AG04450 (cell line): Measurements from ENCODE around the gene GLTPD2. TPM values are rescaled to one million over a fixed set of nuclear protein-coding genes. Genes with fewer than 3 reads are reported as not detected.

Experiments
- CTCF ChIA-PET: fragments of 300-600, 350-600 bp; formaldehyde crosslinking; extraction: SDS; loops from one replicate; lab custom pipeline; 2022; ENCODE audit warnings: antibody characterized with exemption, inconsistent platforms; lab: Charles Lee
- POLR2A ChIA-PET: fragments of 350-600 bp; formaldehyde crosslinking; extraction: SDS; loops from one replicate; lab custom pipeline; 2021; ENCODE audit warnings: antibody characterized with exemption, inconsistent platforms; lab: Yijun Ruan, JAX
- DNase-seq: peaks from one replicate; pipeline ENCODE4 v3.0.0-alpha.2; 2011; ENCODE audit warnings: low read depth, low spot score
- H3K27ac ChIP-seq: one replicate; pipeline ENCODE4 v1.5.1; 2012; ENCODE audit warnings: low read depth, low read length, control low read depth
- H3K27me3 ChIP-seq: one replicate; pipeline ENCODE4 v1.6.0; 2012; ENCODE audit warnings: low read length; ENCODE audit not compliant: control insufficient read depth, insufficient read depth
- H3K4me3 ChIP-seq: 2 replicates; pipeline ENCODE4 v1.5.1; 2011; ENCODE audit warnings: mild to moderate bottlenecking, low read depth, low read length, control low read depth
- H3K9me3 ChIP-seq: 2 replicates; pipeline ENCODE4 v1.5.1; 2012; ENCODE audit warnings: low read length; ENCODE audit not compliant: control insufficient read depth, insufficient read depth
- polyA plus RNA-seq: library from polyadenylated mRNA; depleted of rRNA; stranded (reverse); fragments of >200 nt; gene quantifications from 2 replicates; pipeline ENCODE4 v1.2.3, GENCODE V29; 2011; rRNA removed
- TF ChIP-seq, protein P1 (sequence below): IDR thresholded peaks from 2 replicates; pipeline ENCODE4 v1.5.1; 2011; ENCODE audit warnings: low read depth, low read length, control low read depth, inconsistent platforms

Gene GLTPD2
- polyA plus RNA-seq, 1 experiment = not detected

- TF ChIP-seq, protein P1, sequence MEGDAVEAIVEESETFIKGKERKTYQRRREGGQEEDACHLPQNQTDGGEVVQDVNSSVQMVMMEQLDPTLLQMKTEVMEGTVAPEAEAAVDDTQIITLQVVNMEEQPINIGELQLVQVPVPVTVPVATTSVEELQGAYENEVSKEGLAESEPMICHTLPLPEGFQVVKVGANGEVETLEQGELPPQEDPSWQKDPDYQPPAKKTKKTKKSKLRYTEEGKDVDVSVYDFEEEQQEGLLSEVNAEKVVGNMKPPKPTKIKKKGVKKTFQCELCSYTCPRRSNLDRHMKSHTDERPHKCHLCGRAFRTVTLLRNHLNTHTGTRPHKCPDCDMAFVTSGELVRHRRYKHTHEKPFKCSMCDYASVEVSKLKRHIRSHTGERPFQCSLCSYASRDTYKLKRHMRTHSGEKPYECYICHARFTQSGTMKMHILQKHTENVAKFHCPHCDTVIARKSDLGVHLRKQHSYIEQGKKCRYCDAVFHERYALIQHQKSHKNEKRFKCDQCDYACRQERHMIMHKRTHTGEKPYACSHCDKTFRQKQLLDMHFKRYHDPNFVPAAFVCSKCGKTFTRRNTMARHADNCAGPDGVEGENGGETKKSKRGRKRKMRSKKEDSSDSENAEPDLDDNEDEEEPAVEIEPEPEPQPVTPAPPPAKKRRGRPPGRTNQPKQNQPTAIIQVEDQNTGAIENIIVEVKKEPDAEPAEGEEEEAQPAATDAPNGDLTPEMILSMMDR = no peak
- DNase-seq = no peak
These were observed 48.9 kb downstream of the GLTPD2 start for GRCh38 chr17:4837471-4838308.

GRCh38 chr17:4838309-4838785 is 49.6 kb downstream of the GLTPD2 start:
- ChIA-PET CTCF (interaction anchor here (0.9 to 1.3 kb wide), 2 partner anchors 13 to 52 kb away, joined by 3 read pairs; partner anchors contain the start of gene VMO1), POLR2A (no interaction called here)
- Histone ChIP-seq H3K4me3 (no peak overlapping the region), H3K27me3 (no peaks in the 10 kb centered on the region), H3K27ac (no peak overlapping the region), H3K9me3 (no peaks in the 10 kb centered on the region)
- TF ChIP-seq, protein P1 = no peak
- no peak for DNase-seq

More at GRCh38 chr17:4837471-4838308, 48.9 kb downstream of the GLTPD2 start:
- POLR2A ChIA-PET = no interaction called here
- H3K27me3 ChIP-seq = no peaks in the 10 kb centered on the region
- CTCF ChIA-PET = interaction anchor here (0.9 to 1.3 kb wide), 2 partner anchors 14 to 51 kb away, joined by 3 read pairs; partner anchors contain the start of gene VMO1
- H3K4me3 ChIP-seq = no peak overlapping the region
- H3K27ac ChIP-seq = no peak overlapping the region
- H3K9me3 ChIP-seq = no peaks in the 10 kb centered on the region

DNA sequence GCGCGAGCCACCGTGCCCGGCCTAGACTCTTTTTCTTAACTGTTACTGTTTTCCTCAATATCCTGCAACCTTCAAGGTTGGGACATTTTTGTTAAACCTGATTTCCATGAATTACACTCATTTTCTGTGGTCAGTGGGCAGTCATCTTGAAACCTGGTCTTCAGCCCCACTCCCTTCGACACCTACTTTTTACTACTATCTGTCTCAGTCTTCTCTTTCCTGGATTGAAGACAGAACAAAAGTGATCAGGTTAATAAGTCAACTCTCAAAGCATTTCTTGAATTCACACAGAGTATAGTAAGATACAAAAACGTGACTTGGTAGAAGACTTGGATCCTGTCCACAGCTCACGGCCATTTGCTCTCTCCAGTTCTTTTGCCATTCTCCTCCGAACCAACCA is 50.5 kb downstream of the GLTPD2 start:
- TF ChIP-seq, protein P1 = no peak
- ChIA-PET POLR2A (no interaction called here), CTCF (no interaction called here)
- Histone ChIP-seq H3K27me3 (no peaks in the 10 kb centered on the region), H3K27ac (no peak overlapping the region), H3K4me3 (no peak overlapping the region), H3K9me3 (no peaks in the 10 kb centered on the region)
- no peak for DNase-seq

Other genes starting within 250 kb of the GLTPD2 start
- 12.5 and 14.7 TPM in 2 replicates for gene MYBBP1A, start 233.6 kb upstream of the GLTPD2 start, polyA plus RNA-seq
- gene GGT6, start 228.4 kb upstream of the GLTPD2 start, polyA plus RNA-seq = not detected in 2 replicates
- 0.04 TPM in 1 of 2 replicates, not detected in the other for gene SMTNL2, start 204.4 kb upstream of the GLTPD2 start, polyA plus RNA-seq
- not detected in 2 replicates for gene ALOX15, start 147.3 kb upstream of the GLTPD2 start, polyA plus RNA-seq
- 10.5 and 14.4 TPM in 2 replicates for gene PELP1, start 84.8 kb upstream of the GLTPD2 start, polyA plus RNA-seq
- 8.8 and 9.4 TPM in 2 replicates for gene ARRB2, start 78.3 kb upstream of the GLTPD2 start, polyA plus RNA-seq
- gene MED11, start 57.5 kb upstream of the GLTPD2 start, polyA plus RNA-seq = 21.0 and 23.2 TPM in 2 replicates
- gene ZMYND15, start 49.1 kb upstream of the GLTPD2 start, polyA plus RNA-seq = 0.14 and 0.17 TPM in 2 replicates
- 2.3 and 2.4 TPM in 2 replicates for gene CXCL16, start 49.0 kb upstream of the GLTPD2 start, polyA plus RNA-seq
- gene TM4SF5, start 17.1 kb upstream of the GLTPD2 start, polyA plus RNA-seq = not detected in 2 replicates
- 0.17 TPM in 1 of 2 replicates, not detected in the other for gene VMO1, start 2.6 kb upstream of the GLTPD2 start, polyA plus RNA-seq
- 222 and 245 TPM in 2 replicates for gene PSMB6, start 7.2 kb downstream of the GLTPD2 start, polyA plus RNA-seq
- 18.9 and 22.2 TPM in 2 replicates for gene PLD2, start 18.2 kb downstream of the GLTPD2 start, polyA plus RNA-seq
- 29.4 and 30.7 TPM in 2 replicates for gene MINK1, start 44.4 kb downstream of the GLTPD2 start, polyA plus RNA-seq
- gene C17orf107, start 110.6 kb downstream of the GLTPD2 start, polyA plus RNA-seq = 1.0 TPM in 2 replicates
- 0.07 and 0.19 TPM in 2 replicates for gene CHRNE, start 114.1 kb downstream of the GLTPD2 start, polyA plus RNA-seq
- not detected in 2 replicates for gene GP1BA, start 143.3 kb downstream of the GLTPD2 start, polyA plus RNA-seq
- gene SLC25A11, start 151.1 kb downstream of the GLTPD2 start, polyA plus RNA-seq = 44.7 and 50.0 TPM in 2 replicates
- gene RNF167, start 151.3 kb downstream of the GLTPD2 start, polyA plus RNA-seq = 63.1 and 64.3 TPM in 2 replicates
- 1,141 and 1,329 TPM in 2 replicates for gene PFN1, start 159.6 kb downstream of the GLTPD2 start, polyA plus RNA-seq
- gene ENO3, start 162.2 kb downstream of the GLTPD2 start, polyA plus RNA-seq = 2.3 and 3.2 TPM in 2 replicates
- 71.0 and 71.1 TPM in 2 replicates for gene SPAG7, start 178.9 kb downstream of the GLTPD2 start, polyA plus RNA-seq
- gene CAMTA2, start 198.7 kb downstream of the GLTPD2 start, polyA plus RNA-seq = 18.0 and 20.0 TPM in 2 replicates
- 0.29 and 0.56 TPM in 2 replicates for gene INCA1, start 208.6 kb downstream of the GLTPD2 start, polyA plus RNA-seq
- gene KIF1C, start 209.0 kb downstream of the GLTPD2 start, polyA plus RNA-seq = 46.9 and 49.8 TPM in 2 replicates
- gene SLC52A1, start 246.5 kb downstream of the GLTPD2 start, polyA plus RNA-seq = not detected in 2 replicates